DOHH2 (cell line): ENCODE data around the gene ATP4B.

Experiments
- H3F3A ChIP-seq: fragments of 200-600 bp; sonication (generic), shearing (Covaris generic); 2 replicates; pipeline ENCODE4 v1.6.0; 2016; ENCODE audit warnings: antibody characterized with exemption, mild to moderate bottlenecking; ENCODE audit not compliant: control insufficient read depth, insufficient read depth
- H3K27ac ChIP-seq: fragments of 200-600 bp; sonication (generic); 2 replicates; pipeline ENCODE4 v1.5.1; 2014; ENCODE audit warnings: low read depth, mild to moderate bottlenecking, low read length, moderate library complexity
- H3K27me3 ChIP-seq: fragments of 200-600 bp; sonication (generic); 2 replicates; pipeline ENCODE4 v1.6.1; 2014; ENCODE audit warnings: mild to moderate bottlenecking, low read length, mixed read lengths; ENCODE audit not compliant: control insufficient read depth
- H3K36me3 ChIP-seq: fragments of 200-600 bp; sonication (generic); 2 replicates; pipeline ENCODE4 v1.6.1; 2014; ENCODE audit warnings: mild to moderate bottlenecking, low read length, moderate library complexity, mixed read lengths; ENCODE audit not compliant: control insufficient read depth
- H3K4me1 ChIP-seq: fragments of 200-600 bp; sonication (generic); 2 replicates; pipeline ENCODE4 v1.6.1; 2014; ENCODE audit warnings: mild to moderate bottlenecking, low read length, mixed read lengths; ENCODE audit not compliant: control insufficient read depth
- H3K4me2 ChIP-seq: fragments of 200-600 bp; sonication (generic); 2 replicates; pipeline ENCODE4 v1.6.0; 2014; ENCODE audit warnings: mild to moderate bottlenecking, low read length, moderate library complexity
- H3K4me3 ChIP-seq: fragments of 200-600 bp; sonication (generic); 2 replicates; pipeline ENCODE4 v1.5.1; 2014; ENCODE audit warnings: mild to moderate bottlenecking, low read length, mixed read lengths
- H3K79me2 ChIP-seq: fragments of 200-600 bp; sonication (generic); 2 replicates; pipeline ENCODE4 v1.6.1; 2014; ENCODE audit warnings: mild to moderate bottlenecking, low read length, mixed read lengths; ENCODE audit not compliant: control insufficient read depth
- H3K9me2 ChIP-seq: fragments of 200-600 bp; sonication (generic); replicated peaks from 2 replicates; pipeline ENCODE4 v1.6.1; 2014; ENCODE audit warnings: mild to moderate bottlenecking, low read length, mixed read lengths; ENCODE audit not compliant: control insufficient read depth
- H3K9me3 ChIP-seq: fragments of 200-600 bp; sonication (generic); 2 replicates; pipeline ENCODE4 v1.6.1; 2014; ENCODE audit warnings: antibody characterized with exemption, low read length, mixed read lengths; ENCODE audit not compliant: control insufficient read depth, insufficient read depth
- H4K20me1 ChIP-seq: fragments of 200-600 bp; sonication (generic); 2 replicates; pipeline ENCODE4 v1.6.0; 2014; ENCODE audit warnings: low read depth, mild to moderate bottlenecking, antibody characterized with exemption, low read length, moderate library complexity; ENCODE audit not compliant: control insufficient read depth, insufficient read depth
- CTCF ChIP-seq: fragments of 200-600 bp; sonication (generic); IDR thresholded peaks from one replicate; pipeline ENCODE4 v1.5.1; 2014; ENCODE audit warnings: antibody characterized with exemption, mild to moderate bottlenecking, low read depth, low read length; ENCODE audit not compliant: poor library complexity, severe bottlenecking
- EZH2phosphoT487 ChIP-seq: fragments of 200-600 bp; sonication (generic); IDR thresholded peaks from 2 replicates; pipeline ENCODE4 v1.6.1; 2017; ENCODE audit warnings: borderline replicate concordance, mild to moderate bottlenecking, antibody characterized with exemption, low read length, moderate library complexity, mixed read lengths

The ATP4B gene

GRCh38 chr13:113607889-113608635, 49.9 kb downstream of the ATP4B start:
- Histone ChIP-seq H3K27ac (no peak overlapping the region), H3K4me1 (no peaks in the 10 kb centered on the region), H3K9me2 (no peaks in the 10 kb centered on the region), H3K36me3 (peaks cover 99% of the 10 kb centered on the region), H4K20me1 (peaks cover 23% of the 10 kb centered on the region), H3K9me3 (no peaks in the 10 kb centered on the region), H3K27me3 (no peaks in the 10 kb centered on the region), H3F3A (no peaks in the 10 kb centered on the region), H3K79me2 (peaks cover 100% of the 10 kb centered on the region), H3K4me3 (no peak overlapping the region), H3K4me2 (no peak overlapping the region)
- TF ChIP-seq EZH2phosphoT487 = no peak
- no peak for TF ChIP-seq CTCF

- H3K9me2 ChIP-seq = no peaks in the 10 kb centered on the region
- TF ChIP-seq EZH2phosphoT487 = no peak
- TF ChIP-seq CTCF = no peak
- H3K4me2 ChIP-seq = no peak overlapping the region
- H3K27ac ChIP-seq = no peak overlapping the region
- H3F3A ChIP-seq = no peaks in the 10 kb centered on the region
- no peaks in the 10 kb centered on the region for H3K4me1 ChIP-seq
- H3K4me3 ChIP-seq = no peak overlapping the region
- H3K9me3 ChIP-seq = no peaks in the 10 kb centered on the region
- H3K79me2 ChIP-seq = peaks cover 100% of the 10 kb centered on the region
- H3K27me3 ChIP-seq = no peaks in the 10 kb centered on the region
- H3K36me3 ChIP-seq = peaks cover 99% of the 10 kb centered on the region
- H4K20me1 ChIP-seq = peaks cover 31% of the 10 kb centered on the region
Observed at GRCh38 chr13:113607056-113607888, 50.7 kb downstream of the ATP4B start.

DNA sequence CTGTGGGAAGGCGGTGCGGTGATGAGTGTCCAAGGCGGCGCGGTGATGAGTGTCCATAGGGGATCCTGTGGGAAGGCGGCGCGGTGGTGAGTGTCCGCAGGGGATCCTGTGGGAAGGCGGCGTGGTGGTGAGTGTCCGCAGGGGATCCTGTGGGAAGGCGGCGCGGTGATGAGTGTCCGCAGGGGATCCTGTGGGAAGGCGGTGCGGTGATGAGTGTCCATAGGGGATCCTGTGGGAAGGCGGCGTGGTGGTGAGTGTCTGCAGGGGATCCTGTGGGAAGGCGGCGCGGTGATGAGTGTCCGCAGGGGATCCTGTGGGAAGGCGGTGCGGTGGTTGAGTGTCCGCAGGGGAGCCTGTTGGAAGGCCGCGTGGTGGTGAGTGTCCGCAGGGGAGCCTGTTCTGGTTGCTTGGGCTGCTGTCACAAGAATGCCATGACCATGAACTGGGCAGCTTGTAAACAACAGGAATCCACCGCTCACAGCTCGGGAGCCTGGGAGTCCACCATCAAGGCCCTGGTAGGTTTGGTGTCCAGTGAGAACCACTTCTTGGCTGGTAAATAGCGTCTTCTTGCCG, 52.0 kb downstream of the ATP4B start:
- H3K4me3 ChIP-seq = no peak overlapping the region
- H3K27me3 ChIP-seq = no peaks in the 10 kb centered on the region
- no peaks in the 10 kb centered on the region for H3F3A ChIP-seq
- no peak for TF ChIP-seq CTCF
- no peak for TF ChIP-seq EZH2phosphoT487
- H3K9me2 ChIP-seq = no peaks in the 10 kb centered on the region
- peaks cover 100% of the 10 kb centered on the region for H3K79me2 ChIP-seq
- no peaks in the 10 kb centered on the region for H3K9me3 ChIP-seq
- no peak overlapping the region for H3K4me2 ChIP-seq
- peaks cover 34% of the 10 kb centered on the region for H4K20me1 ChIP-seq
- no peak overlapping the region for H3K27ac ChIP-seq
- no peaks in the 10 kb centered on the region for H3K4me1 ChIP-seq
- peaks cover 98% of the 10 kb centered on the region for H3K36me3 ChIP-seq
